ENCODE measurements around the gene PRR18.

PRR18 gene

GRCh38 chr6:166333172-166333995 is 25.2 kb upstream of the PRR18 start:
- DNase-seq, result no peak

- DNase-seq, result no peak
Observed at GRCh38 chr6:166331503-166332415, 23.6 kb upstream of the PRR18 start.

GRCh38 chr6:166330612-166331011 is 22.4 kb upstream of the PRR18 start:
- no peak for DNase-seq

GRCh38 chr6:166325383-166326042 is 17.3 kb upstream of the PRR18 start:
- DNase-seq, result no peak

- DNase-seq, result no peak
Observed at GRCh38 chr6:166323395-166323794, 15.2 kb upstream of the PRR18 start.

- no peak for DNase-seq
Observed at GRCh38 chr6:166318649-166319600, 10.7 kb upstream of the PRR18 start.

GRCh38 chr6:166318227-166318626 is 10.0 kb upstream of the PRR18 start:
- DNase-seq, result no peak

- DNase-seq, result no peak
Observed at GRCh38 chr6:166317261-166318212, 9.3 kb upstream of the PRR18 start.

GRCh38 chr6:166315436-166315835 is 7.2 kb upstream of the PRR18 start:
- DNase-seq, result no peak

- DNase-seq, result no peak
Observed at GRCh38 chr6:166314454-166314853, 6.3 kb upstream of the PRR18 start.

- DNase-seq, result no peak
Observed at GRCh38 chr6:166313255-166314070, 5.3 kb upstream of the PRR18 start.

- no peak for DNase-seq
Observed at GRCh38 chr6:166312832-166313231, 4.6 kb upstream of the PRR18 start.

- no peak for DNase-seq
Observed at GRCh38 chr6:166310634-166311033, 2.4 kb upstream of the PRR18 start.

- DNase-seq, result no peak
Observed at GRCh38 chr6:166309977-166310376, 1.8 kb upstream of the PRR18 start.

GRCh38 chr6:166308769-166309589 is 787 bp upstream of the PRR18 start:
- DNase-seq, result peak; percentile 51

- DNase-seq, result no peak
Observed at GRCh38 chr6:166307082-166308032, 835 bp downstream of the PRR18 start.

- no peak for DNase-seq
Observed at GRCh38 chr6:166306378-166307081, 1.7 kb downstream of the PRR18 start.
